MG63 (cell line): ENCODE measurements around the gene SYNRG. TPM values are rescaled to one million over a fixed set of nuclear protein-coding genes. Genes with fewer than 3 reads are reported as not detected.
A peak's percentile ranks its signal among the peaks of the same experiment; 100 is the strongest.

Experiments used
- DNase-seq: peaks from one replicate; pipeline ENCODE4 v3.0.0-alpha.2; 2020
- H3K27me3 ChIP-seq: fragments of 250-450 bp; sonication (Bioruptor Pico); 2 replicates; pipeline ENCODE4 v1.5.1; 2020; ENCODE audit warnings: mild to moderate bottlenecking, moderate library complexity
- H3K36me3 ChIP-seq: fragments of 250-450 bp; sonication (Bioruptor Pico); 2 replicates; pipeline ENCODE4 v1.5.1; 2020; ENCODE audit warnings: mild to moderate bottlenecking, moderate library complexity
- H3K4me3 ChIP-seq: fragments of 250-450 bp; sonication (Bioruptor Pico); 2 replicates; pipeline ENCODE4 v1.5.1; 2020; ENCODE audit warnings: mild to moderate bottlenecking, moderate library complexity
- H3K9me3 ChIP-seq: fragments of 250-450 bp; sonication (Bioruptor Pico); 2 replicates; pipeline ENCODE4 v1.5.1; 2020; ENCODE audit warnings: mild to moderate bottlenecking, moderate library complexity
- total RNA-seq: library from RNA; depleted of rRNA; stranded (reverse); fragments of >200 nt; shearing (Covaris generic); gene quantifications from 2 replicates; pipeline ENCODE4 v1.2.3, GENCODE V29; 2014; ENCODE audit warnings: low replicate concordance

Gene SYNRG
- total RNA-seq, 1 experiment from 2014 or later = 8.3 TPM

DNA sequence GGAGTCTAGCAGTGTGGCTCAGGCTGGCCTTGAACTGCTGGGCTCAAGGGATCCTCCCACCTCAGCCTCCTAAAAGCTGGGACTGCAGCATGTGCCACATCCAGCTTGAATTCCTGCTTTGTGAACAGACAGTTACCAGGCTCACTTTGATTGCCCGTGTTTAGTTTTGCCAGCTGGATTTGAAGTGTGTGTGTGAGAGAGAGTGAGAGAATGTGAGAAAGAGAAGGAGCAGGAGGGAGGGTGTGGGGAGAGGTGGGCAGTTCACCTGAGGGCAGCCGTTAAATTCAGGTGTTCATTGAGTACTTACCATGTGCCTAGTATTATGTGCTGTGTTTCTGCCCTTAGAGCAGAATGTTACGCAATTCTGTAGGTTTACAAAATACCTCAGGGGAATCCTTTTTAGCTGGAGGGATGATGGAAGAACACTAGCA lies 114.8 kb downstream of the SYNRG start:
- H3K9me3 ChIP-seq = no peaks in the 10 kb centered on the region
- no peak overlapping the region for H3K4me3 ChIP-seq
- H3K27me3 ChIP-seq = no peaks in the 10 kb centered on the region
- peaks cover 17% of the 10 kb centered on the region for H3K36me3 ChIP-seq
- DNase-seq = peak; percentile 13

DNA sequence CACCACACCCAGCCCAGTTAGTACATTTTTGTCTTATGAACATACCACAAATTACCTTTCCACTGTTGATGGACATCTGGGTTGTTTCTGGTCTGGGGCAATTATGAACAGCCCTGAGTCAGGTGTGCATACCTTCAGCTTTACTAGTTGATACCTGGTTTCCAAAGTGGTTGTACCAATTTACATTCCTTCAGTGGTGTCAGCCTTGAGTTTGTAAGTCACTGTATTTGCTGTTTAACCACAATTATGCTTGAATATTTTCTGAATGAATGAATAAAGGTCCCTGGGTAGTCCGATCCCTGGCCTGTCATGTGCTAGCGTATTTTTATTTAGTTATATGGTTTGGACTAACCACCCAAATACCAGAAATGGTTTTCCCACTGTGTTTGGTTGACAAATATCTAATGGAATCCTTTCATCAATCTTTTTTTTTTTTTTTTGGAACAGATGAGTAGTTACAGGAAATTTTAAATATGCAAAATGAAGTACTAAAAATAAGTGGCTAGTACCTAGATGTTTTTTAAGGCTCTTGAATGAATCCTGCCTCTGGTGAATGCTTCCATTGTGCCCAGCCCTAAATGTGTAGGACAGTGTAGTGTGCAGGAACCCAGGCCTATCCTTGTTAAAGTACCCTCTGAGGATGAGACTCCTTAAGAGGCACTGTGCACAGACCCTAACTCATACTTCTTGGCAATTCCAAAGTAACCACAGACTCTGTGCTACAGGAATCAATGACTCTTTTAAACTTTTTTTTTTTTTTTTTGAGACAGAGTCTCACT lies 115.8 kb downstream of the SYNRG start:
- Histone ChIP-seq H3K4me3 (no peak overlapping the region), H3K27me3 (no peaks in the 10 kb centered on the region), H3K36me3 (peaks cover 9% of the 10 kb centered on the region), H3K9me3 (no peaks in the 10 kb centered on the region)
- peak; percentile 18 for DNase-seq

DNA sequence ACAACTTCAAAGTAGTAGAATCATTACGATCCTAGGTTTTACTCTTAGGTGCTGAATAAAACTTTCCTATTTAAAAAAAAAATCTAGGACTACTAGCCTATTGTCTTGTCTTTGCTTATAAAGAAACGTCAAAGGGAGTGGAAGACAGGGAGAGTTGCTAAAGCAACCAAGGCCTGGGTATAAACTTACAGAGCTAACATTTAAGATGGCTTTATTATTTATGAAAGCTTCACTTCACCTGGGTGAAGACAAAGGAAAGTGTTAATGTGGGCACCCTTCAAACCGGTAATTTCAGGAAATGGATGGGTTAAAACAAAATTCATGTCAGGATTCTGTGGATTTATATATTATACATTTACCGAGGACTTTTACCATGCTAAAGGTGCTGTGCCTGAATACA lies 117.1 kb downstream of the SYNRG start:
- Histone ChIP-seq H3K9me3 (no peaks in the 10 kb centered on the region), H3K27me3 (no peaks in the 10 kb centered on the region), H3K4me3 (peak overlapping the region; percentile 63), H3K36me3 (peaks cover 7% of the 10 kb centered on the region)
- DNase-seq = no peak

DNA sequence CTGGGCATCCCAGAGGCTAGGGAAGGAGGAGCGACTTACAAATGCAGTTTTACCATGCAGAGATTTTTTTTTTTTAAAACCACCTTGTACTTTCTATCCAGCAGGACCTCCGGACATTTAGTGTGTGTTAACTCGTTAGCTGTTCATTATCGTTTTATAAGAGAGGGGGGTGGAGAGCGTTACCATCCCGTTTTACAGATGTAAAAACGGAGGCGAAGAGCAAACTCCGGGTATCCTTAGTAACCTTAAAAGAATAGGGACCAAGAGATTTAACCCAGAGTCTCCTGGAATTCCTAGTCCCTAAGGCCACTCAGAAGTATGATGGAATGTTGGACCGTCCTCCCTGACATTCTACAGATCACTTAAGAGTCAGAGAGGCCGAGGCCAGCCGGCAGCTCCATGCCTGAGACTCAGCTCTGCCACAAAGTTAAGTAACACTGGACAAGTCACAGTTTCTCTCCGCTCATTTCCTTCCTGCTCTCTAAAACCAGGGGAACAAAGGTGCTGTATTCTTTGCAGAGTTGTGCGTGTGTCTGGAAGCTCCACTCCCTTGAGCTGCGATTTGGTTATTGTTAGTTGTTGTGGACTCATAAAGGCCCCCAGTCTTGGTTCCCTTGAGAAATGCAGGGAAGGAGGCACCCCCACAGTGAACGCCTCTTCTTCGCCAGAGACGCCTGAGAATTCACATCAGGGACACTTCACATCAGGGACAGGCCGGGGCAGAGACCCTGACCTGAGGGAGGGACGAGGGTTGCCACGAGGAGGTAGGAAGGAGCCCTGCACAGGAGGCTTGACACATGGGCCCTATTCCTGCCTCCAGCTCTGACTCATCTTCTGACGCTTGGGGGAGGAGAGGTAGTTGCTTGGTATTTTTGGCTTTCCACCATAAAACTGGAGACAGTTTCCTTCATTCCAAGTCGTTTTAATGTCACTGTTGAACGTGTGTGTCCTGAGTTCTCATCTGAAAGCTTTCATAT lies 118.3 kb downstream of the SYNRG start:
- Histone ChIP-seq H3K36me3 (peaks cover 5% of the 10 kb centered on the region), H3K4me3 (peak overlapping the region; percentile 63), H3K9me3 (no peaks in the 10 kb centered on the region), H3K27me3 (no peaks in the 10 kb centered on the region)
- peak; percentile 89 for DNase-seq

DNA sequence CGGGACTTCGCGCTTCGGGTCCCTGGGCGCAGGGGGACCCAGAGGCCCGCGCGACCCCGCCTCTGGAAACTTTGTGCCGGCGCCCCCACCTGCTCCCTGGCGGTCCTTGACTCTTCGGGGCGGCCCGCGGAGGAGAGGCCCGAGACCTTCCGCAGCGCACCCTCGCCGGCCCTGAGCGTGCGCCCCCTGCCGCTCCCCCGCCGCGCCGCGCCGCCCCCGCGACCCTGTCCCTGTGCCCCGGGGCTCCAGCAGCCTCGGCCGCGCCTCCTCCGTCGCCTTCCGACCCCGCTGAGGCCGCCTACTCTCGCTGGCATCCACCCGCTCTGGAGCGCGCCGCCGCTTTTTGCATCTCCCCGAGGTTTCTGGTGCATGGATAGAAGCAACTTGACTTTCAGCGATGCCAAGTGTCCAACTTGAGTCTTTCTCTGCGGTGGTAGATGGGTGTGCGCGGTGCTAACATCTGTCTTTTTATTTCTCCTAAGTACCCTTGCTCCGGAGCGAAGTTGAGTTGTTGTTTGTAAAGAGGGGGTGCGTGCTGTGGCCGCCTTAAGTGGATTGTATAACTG lies 119.1 kb downstream of the SYNRG start:
- Histone ChIP-seq H3K4me3 (peak overlapping the region; percentile 63), H3K36me3 (peaks cover 5% of the 10 kb centered on the region), H3K27me3 (no peaks in the 10 kb centered on the region), H3K9me3 (no peaks in the 10 kb centered on the region)
- peak; percentile 83 for DNase-seq

DNA sequence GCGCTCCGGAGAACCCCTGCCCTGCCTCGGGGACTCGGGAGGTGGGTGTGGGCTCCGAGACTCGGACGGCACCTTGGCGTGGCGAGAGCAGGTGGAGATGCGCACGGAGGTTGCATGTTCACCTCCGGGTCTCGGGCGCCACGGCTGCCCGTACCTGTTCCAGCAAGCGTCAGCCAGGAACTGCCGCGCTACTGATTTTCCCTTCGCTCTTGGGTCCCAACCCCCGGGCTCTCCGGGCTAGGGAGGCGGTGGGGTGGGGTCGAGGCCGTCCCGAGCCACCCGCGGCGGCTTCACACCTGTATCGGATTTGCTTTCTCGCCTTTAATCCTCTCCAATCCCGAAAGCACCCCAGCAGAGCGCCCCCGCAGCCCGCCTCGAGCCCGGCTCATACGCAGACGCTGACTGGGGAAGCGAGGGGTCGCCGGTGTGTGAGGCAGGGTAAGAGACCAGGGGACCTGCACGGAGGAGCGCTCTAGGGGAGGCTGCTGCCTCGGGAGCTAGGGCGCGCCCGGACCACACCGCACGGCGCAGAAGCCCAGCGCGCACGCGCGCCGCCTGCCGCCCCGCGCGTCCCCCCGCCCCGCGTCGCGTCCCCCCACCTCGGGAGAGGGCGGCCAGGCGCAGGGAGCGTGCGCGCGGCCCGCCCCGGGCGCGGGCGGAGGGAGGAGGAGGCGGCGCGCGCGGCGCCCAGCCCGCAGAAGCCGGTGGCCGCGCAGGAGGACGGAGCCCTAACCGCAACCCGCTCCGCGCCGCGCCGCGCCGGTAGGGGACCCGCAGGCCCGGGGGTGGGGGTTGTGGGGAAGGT lies 119.8 kb downstream of the SYNRG start, which contains the start of gene DUSP14:
TSS of gene DUSP14 (plus strand) at position 695 of the 805 bp plus-strand sequence. CDS start 22,382 bp downstream, outside the sequence.
- peak; percentile 88 for DNase-seq
- Histone ChIP-seq H3K36me3 (peaks cover 5% of the 10 kb centered on the region; the same call in 1 of the 2 replicates), H3K4me3 (peak within 1 kb of the TSS; percentile 92), H3K27me3 (no peaks in the 10 kb centered on the region), H3K9me3 (no peaks in the 10 kb centered on the region)

DNA sequence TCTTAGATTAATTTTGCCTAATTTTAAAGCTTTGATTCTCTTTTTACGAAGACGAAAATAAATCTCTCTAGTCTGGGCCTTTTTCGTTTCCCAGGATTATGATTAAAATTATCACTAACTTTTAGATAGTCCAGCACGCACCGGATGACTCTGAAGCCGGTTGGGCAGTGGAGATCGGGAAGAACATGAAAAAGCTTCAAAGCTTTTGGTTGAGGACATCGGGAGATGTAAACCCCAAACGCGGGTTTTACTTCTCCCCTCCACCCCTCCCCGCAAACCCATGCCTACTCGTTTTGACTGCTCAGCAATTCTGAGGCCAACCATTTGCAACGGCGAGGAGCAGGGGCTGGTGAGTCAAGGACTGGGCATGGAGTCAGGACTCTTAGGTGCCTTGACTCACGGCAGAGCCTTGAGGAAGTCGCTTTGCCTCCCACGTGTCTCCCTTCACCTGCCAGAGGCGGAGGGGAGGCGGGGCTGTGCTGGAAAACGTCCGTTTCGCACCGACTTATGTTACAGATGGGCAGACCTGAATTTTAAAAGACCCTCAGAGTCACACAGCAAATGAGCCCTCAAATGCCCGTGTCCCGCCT lies 120.5 kb downstream of the SYNRG start:
- peak; percentile 97 for DNase-seq
- Histone ChIP-seq H3K27me3 (no peaks in the 10 kb centered on the region), H3K9me3 (no peaks in the 10 kb centered on the region), H3K36me3 (peaks cover 6% of the 10 kb centered on the region; the same call in 1 of the 2 replicates), H3K4me3 (peak overlapping the region; percentile 92)

DNA sequence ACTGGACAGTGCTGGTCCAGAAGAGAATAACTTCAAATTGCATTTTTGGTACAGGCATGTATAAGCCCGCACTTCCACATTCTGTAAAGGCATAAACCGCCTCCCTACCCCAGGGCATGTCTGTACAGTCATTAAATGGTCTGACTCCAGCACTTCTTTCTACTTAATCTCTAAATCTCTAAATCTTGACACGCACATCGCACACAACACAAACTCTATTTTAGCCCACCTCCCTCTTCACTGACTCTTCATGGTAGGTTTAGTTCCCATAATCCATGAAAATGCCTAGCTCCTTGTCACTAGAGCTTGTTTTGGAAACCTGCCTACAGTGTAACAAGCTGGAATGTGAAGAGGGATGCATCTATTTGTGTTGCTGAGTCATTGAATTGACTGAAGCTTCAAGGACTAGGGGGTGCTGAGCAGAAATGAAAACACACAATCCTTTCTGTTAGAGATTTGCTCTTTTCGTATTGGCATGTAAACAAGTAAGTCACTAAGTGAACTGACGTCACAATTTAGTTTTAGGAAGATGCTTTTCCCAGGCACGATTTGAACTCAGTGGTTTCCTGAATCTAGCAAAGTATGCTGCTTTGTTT lies 121.1 kb downstream of the SYNRG start:
- H3K36me3 ChIP-seq = peaks cover 8% of the 10 kb centered on the region; the same call in 1 of the 2 replicates
- H3K27me3 ChIP-seq = no peaks in the 10 kb centered on the region
- DNase-seq = peak; percentile 65
- H3K9me3 ChIP-seq = no peaks in the 10 kb centered on the region
- peak overlapping the region; percentile 92 for H3K4me3 ChIP-seq

DNA sequence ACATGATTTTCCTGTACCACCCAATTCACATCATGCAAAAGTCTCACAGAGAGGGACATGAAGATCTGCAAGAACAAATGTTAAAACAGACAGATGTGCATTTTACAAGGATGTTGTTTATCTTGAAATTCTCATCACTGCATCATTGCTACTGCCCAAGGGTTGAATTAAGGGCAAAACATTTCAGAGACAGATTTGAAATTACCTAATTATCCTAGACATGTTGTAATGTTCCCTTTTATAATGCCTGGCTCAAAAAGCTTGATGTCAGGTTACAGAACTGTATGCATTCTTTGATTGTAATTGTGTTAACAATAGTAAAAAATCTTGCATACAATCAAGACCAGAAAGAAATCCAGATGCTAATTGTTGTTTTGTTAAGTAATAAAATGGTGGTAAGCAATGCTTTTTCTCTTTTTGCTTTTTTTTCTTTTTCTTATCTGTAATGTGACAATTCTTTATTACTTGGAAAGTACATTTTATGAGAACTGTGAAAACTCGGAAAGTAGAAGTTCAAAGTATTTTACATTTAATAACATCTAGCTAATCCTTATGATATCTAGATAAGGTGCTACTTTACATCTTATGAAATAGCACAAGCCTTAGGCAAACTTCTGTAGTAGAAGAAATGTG lies 123.2 kb downstream of the SYNRG start:
- H3K36me3 ChIP-seq = peaks cover 4% of the 10 kb centered on the region; the same call in 1 of the 2 replicates
- no peaks in the 10 kb centered on the region for H3K27me3 ChIP-seq
- no peak overlapping the region for H3K4me3 ChIP-seq
- H3K9me3 ChIP-seq = no peaks in the 10 kb centered on the region
- no peak for DNase-seq

DNA sequence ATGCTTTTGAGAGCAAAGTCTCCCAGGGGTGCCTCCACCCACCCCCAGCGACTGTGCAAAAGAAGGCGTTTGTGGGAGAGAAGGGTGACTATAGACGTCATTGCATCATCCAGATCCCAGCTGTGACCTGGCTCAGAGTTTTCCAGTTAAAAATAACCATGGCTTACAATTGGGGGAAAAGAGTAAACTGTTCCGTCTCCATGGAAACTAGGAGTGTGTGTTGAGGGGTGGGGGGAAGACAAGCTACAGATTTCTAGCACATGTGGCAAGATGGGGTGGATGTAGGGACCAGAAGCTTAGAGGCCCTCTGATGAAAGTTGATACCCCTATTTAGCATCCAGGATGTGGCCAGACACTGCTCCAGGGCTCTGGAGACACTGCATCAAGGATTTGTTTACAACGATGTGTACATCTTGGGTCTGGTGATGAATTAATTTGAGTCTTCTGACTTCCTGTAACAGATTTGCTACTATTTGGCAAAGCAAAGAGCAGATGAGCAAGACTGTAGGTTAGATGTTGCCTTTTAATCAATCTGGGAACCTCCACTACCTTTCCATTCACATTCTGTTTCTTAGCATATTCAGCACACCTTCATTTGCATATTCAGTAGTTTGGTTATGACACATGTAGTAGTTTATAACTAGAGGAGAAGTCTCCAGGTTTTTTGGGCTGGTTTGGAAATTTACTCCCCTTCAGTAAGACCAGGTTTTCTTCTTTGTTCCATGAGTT lies 125.7 kb downstream of the SYNRG start:
- Histone ChIP-seq H3K27me3 (no peaks in the 10 kb centered on the region), H3K36me3 (peaks cover 14% of the 10 kb centered on the region), H3K4me3 (no peak overlapping the region), H3K9me3 (no peaks in the 10 kb centered on the region)
- peak; percentile 45 for DNase-seq

DNA sequence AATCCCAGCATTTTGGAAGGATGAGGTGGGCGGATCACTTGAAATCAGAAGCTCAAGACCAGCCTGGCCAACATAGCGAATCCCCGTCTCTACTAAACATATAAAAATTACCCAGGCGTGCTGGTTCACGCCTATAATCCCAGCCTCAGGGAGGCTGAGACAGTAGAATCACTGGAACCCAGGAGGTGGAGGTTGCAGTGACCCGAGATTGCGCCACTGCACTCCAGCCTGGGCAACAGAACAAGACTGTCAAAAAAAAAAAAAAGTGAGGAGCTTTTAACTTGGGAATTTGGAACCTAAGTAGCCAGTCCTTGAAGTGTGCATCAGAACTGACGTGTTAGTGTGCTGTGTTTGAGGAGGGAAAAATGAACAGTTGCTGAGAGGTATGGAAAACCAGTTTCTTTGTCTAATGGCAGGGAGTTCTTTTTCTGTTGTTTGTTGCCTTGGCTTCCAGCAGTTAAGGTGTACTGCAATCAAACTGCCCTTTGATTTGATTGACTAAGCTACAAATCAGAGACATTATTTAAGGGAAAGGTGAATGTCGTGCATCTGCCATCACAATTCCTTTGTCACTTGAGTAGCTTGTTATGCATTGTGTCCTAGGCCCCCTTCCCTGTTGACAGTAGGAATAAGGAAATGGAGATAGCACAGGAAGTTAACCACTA lies 128.1 kb downstream of the SYNRG start:
- peaks cover 35% of the 10 kb centered on the region for H3K36me3 ChIP-seq
- H3K27me3 ChIP-seq = no peaks in the 10 kb centered on the region
- no peaks in the 10 kb centered on the region for H3K9me3 ChIP-seq
- DNase-seq = no peak
- no peak overlapping the region for H3K4me3 ChIP-seq

DNA sequence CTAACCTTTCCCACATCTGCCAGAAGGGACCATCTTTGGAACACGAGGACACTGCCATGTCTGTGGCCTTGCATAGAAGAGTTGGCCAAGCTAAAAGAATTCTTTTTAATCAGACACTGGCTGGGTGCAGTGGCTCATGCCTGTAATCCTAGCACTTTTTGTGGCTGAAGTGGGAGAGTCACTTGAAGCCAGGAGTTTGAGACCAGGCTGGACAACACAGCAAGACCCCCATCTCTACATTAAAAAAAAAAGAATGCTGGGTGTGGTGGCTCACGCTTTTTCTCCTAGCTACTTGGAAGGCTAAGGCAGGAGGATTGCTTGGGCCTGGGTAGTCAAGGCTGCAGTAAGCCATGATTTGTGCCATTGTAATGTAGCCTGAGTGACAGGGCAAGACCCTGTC lies 128.8 kb downstream of the SYNRG start:
- no peaks in the 10 kb centered on the region for H3K27me3 ChIP-seq
- H3K36me3 ChIP-seq = peaks cover 42% of the 10 kb centered on the region
- DNase-seq = no peak
- no peaks in the 10 kb centered on the region for H3K9me3 ChIP-seq
- H3K4me3 ChIP-seq = no peak overlapping the region

DNA sequence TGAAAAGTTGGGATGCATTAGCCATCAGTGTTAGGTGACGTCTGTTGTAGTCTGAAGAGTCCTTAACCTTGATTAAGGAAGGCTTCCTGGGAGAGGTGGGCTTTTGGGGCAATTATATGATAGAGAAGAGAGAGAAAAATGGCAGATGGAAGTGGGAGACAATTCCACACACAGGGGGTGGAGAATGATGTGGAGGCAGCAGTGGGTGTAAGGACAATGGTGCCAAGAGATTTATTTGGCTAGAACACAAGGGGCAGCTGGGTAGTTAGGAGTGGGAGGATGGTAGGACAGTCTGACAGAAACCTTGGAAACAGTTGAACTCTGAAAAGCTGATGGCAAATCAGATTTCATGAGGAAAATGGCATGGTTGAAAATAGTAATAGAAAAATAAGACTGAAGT lies 130.2 kb downstream of the SYNRG start:
- Histone ChIP-seq H3K4me3 (no peak overlapping the region), H3K9me3 (no peaks in the 10 kb centered on the region), H3K36me3 (peaks cover 54% of the 10 kb centered on the region), H3K27me3 (no peaks in the 10 kb centered on the region)
- DNase-seq = no peak

DNA sequence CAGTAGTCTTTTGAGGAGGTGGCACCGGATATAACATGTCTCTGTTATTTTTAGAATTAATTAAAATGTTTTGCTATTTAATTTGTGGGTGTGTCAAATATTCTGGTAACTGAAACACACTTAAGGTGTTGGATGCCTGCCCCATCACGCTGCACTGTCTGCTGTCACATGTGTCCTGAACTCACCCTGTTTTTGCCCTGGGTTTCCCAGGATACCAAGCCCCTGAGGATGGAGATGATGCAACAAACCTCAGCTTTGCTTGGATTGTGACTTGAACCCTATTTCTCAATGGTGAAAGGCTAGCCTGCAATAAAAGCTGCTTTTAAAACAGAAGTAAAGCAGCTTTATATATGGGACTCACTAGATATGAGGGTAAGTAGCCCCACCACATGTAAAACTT lies 131.0 kb downstream of the SYNRG start:
- Histone ChIP-seq H3K27me3 (no peaks in the 10 kb centered on the region), H3K36me3 (peaks cover 60% of the 10 kb centered on the region), H3K9me3 (no peaks in the 10 kb centered on the region), H3K4me3 (no peak overlapping the region)
- DNase-seq = no peak
